ENCODE data around the gene AIRE.

DNA sequence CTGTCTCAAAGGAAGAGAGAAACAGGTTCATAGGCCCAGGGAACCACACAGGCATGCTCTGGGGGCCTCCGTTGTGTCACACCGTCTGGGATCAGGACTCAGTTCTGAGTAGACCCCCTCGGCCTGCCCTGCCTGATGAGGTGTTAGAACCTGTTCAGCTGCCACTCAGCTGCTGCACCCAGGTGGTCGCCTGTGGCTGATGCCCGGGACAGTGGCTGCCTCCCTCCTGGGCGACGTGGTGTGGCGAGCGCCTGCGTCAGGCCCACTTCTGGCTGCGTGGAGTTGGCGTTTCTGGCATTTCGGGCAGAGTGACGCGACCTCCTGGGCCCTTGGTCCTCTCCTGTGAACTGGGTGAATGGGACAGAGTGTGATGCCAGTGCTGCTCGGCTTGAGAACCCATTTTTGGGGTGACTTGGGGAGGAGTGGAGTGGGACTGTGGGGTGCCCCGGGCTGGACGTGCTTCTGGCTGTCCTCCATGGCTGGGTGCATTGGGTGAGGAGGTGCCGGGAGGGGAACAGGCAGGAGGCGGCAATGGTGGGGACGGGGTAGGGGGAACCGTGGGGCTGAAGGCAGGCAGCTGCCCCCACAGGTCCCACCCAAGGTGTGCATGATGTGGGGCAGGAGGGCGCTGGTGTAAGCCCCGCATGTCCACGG is 42.7 kb downstream of the AIRE start:
- TF ChIP-seq CTCF (IDR thresholded peaks at IDR 0.05): no peak
- no peak for TF ChIP-seq EZH2phosphoT487 (IDR thresholded peaks at IDR 0.05)
- TF ChIP-seq EZH2 (IDR thresholded peaks at IDR 0.05): no peak
